CD4-positive, CD25-positive, alpha-beta regulatory T cell (primary cell): ENCODE results near the gene ATOSA. TPM values are rescaled to one million over a fixed set of nuclear protein-coding genes. Genes with fewer than 3 reads are reported as not detected.

Source experiments
- ATAC-seq, 2 donors: fragments of 150-1000 bp; cut with Tn5 transposase; one replicate each; pipeline ENCODE4 v1.10.0; 2021; ENCODE audit warnings: low read depth in 2 of 2, moderate number of reproducible peaks in 2 of 2, moderate library complexity in 1 of 2
- DNase-seq, 3 donors: peaks; one replicate each; pipeline versions ENCODE4 v3.0.0 to v3.0.0-alpha.2; 2012 to 2022; ENCODE audit warnings: mixed read lengths in 1 of 3
- H3K27ac ChIP-seq: one replicate; pipeline ENCODE4 v1.7.0; 2013; ENCODE audit warnings: mild to moderate bottlenecking, low read length; ENCODE audit not compliant: insufficient read depth, poor library complexity, severe bottlenecking
- H3K27me3 ChIP-seq: one replicate; pipeline ENCODE4 v1.7.0; 2013; ENCODE audit warnings: low read length; ENCODE audit not compliant: control insufficient read depth, insufficient read depth
- H3K36me3 ChIP-seq: one replicate; pipeline ENCODE4 v1.7.0; 2013; ENCODE audit warnings: mild to moderate bottlenecking, low read length, moderate library complexity; ENCODE audit not compliant: control insufficient read depth, insufficient read depth
- H3K4me1 ChIP-seq: 2 replicates; pipeline ENCODE4 v1.7.0; 2013; ENCODE audit warnings: mild to moderate bottlenecking, low read length; ENCODE audit not compliant: insufficient read depth, control insufficient read depth, poor library complexity, severe bottlenecking
- H3K4me3 ChIP-seq: one replicate; pipeline ENCODE4 v1.7.0; 2013; ENCODE audit warnings: low read depth, mild to moderate bottlenecking, low read length, moderate library complexity
- H3K9me3 ChIP-seq, 2 experiments: 1 replicate in 1 of 2; 2 replicates in 1 of 2; pipeline ENCODE4 v1.7.0; 2013; ENCODE audit warnings: low read length in 2 of 2, mild to moderate bottlenecking in 1 of 2, moderate library complexity in 1 of 2; ENCODE audit not compliant: control insufficient read depth in 2 of 2
- H3K27ac Mint-ChIP-seq, 3 donors: one replicate each; pipeline ENCODE4 v1.8.0; 2020 to 2022; ENCODE audit warnings: mild to moderate bottlenecking in 3 of 3, mixed read lengths in 3 of 3, moderate library complexity in 2 of 3
- H3K27me3 Mint-ChIP-seq: one replicate; pipeline ENCODE4 v1.8.0; 2022; ENCODE audit warnings: mild to moderate bottlenecking, mixed read lengths
- H3K36me3 Mint-ChIP-seq: one replicate; pipeline ENCODE4 v1.8.0; 2020; ENCODE audit warnings: mixed read lengths
- H3K4me1 Mint-ChIP-seq, 4 donors: one replicate each; pipeline ENCODE4 v1.8.0; 2020 to 2022; ENCODE audit warnings: mixed read lengths in 4 of 4, mild to moderate bottlenecking in 1 of 4
- H3K4me3 Mint-ChIP-seq, 4 donors: one replicate each; pipeline ENCODE4 v1.8.0; 2020 to 2022; ENCODE audit warnings: mild to moderate bottlenecking in 4 of 4, mixed read lengths in 4 of 4, moderate library complexity in 3 of 4
- H3K9me3 Mint-ChIP-seq, 7 donors: one replicate each; pipeline ENCODE4 v1.8.0; 2020 to 2022; ENCODE audit warnings: mixed read lengths in 7 of 7, mild to moderate bottlenecking in 3 of 7, moderate library complexity in 2 of 7
- polyA plus RNA-seq, 4 donors: library from polyadenylated mRNA; unstranded; fragments of 300-500 nt; fragmentation: Illumina TruSeq; gene quantifications; one replicate each; pipeline ENCODE4 v1.2.3, GENCODE V29; 2021
- total RNA-seq: library from RNA; stranded (reverse); gene quantifications from one replicate; pipeline ENCODE4 v1.2.3, GENCODE V29; 2022

Gene ATOSA
- total and polyA plus RNA-seq, 5 donors from 2014 or later = 13.5 to 139 (median 19.8) TPM

DNA sequence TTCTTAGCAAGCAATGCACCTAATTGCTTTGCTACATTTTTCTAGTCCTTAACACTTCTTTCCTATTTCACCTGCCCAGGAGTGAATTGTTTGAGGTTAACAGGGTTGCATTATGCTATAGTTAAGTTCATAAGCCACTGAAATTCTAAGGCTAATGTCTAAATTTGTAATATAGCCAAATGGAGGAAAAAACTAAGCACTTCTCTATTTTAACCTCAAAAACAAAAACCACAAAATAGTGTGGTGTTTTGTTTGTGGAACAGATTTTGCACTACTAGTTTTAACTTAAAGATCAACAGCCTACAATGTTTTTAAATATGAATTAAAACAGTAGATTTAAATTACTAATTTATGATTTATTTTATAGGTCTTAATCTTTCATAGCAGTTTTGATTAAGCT lies 5.5 kb downstream of the ATOSA start:
- peaks cover 51% of the 10 kb centered on the region for H3K36me3 Mint-ChIP-seq

DNA sequence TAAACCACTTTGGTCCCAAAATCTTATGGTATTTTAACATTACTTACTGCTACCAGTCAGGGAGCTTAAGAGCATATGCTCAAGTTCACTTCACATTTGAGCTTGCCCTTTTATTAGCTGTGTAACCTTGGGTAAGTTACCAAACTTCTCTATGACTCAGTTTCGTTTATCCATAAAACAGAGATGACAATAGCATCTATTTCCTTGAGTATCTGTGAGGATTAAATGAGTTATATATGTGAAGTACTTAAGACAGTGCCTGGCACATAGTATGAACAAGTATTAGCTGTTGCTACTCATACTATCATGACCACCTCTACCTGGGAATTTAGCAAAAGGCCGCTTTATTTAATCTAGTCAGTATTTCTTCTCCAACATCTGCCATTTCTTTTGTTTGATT lies 5.9 kb downstream of the ATOSA start:
- Mint-ChIP-seq H3K27ac (peak overlapping the region in 1 of 3 donors; percentile 39), H3K27me3 (no peaks in the 10 kb centered on the region), H3K4me3 (peak overlapping the region in 3 of 4 donors; percentile 3 to 57 (median 28)), H3K9me3 (no peaks in the 10 kb centered on the region), H3K36me3 (peaks cover 52% of the 10 kb centered on the region), H3K4me1 (peaks cover 33 to 79% (median 63%) of the 10 kb centered on the region in 4 donors)
- H3K36me3 ChIP-seq = peaks cover 75% of the 10 kb centered on the region
- DNase-seq = no peak
- H3K4me3 ChIP-seq = peak overlapping the region; percentile 47
- peaks cover 37% of the 10 kb centered on the region for H3K4me1 ChIP-seq
- no peaks in the 10 kb centered on the region for H3K27me3 ChIP-seq
- H3K27ac ChIP-seq = no peak overlapping the region
- ATAC-seq = no peak
- no peaks in the 10 kb centered on the region for H3K9me3 ChIP-seq

More for the DNA sequence above, 5.5 kb downstream of the ATOSA start:
- Histone ChIP-seq H3K4me3 (peak overlapping the region; percentile 47), H3K27me3 (no peaks in the 10 kb centered on the region), H3K9me3 (no peaks in the 10 kb centered on the region), H3K27ac (no peak overlapping the region), H3K36me3 (peaks cover 72% of the 10 kb centered on the region), H3K4me1 (peaks cover 37% of the 10 kb centered on the region)
- Mint-ChIP-seq H3K27me3 (no peaks in the 10 kb centered on the region), H3K4me1 (peaks cover 33 to 80% (median 63%) of the 10 kb centered on the region in 4 donors), H3K4me3 (peak overlapping the region in 3 of 4 donors; percentile 3 to 57 (median 28)), H3K27ac (no peak overlapping the region), H3K9me3 (no peaks in the 10 kb centered on the region)
- ATAC-seq = no peak
- DNase-seq = no peak

- peak overlapping the region in 1 of 4 donors; percentile 21 for H3K4me3 Mint-ChIP-seq
- H3K27me3 ChIP-seq = no peaks in the 10 kb centered on the region
- H3K4me1 ChIP-seq = peaks cover 31% of the 10 kb centered on the region
- peaks cover 54% of the 10 kb centered on the region for H3K36me3 Mint-ChIP-seq
- H3K27ac Mint-ChIP-seq = peak overlapping the region in 1 of 3 donors; percentile 39
- no peak overlapping the region for H3K4me3 ChIP-seq
- H3K27ac ChIP-seq = no peak overlapping the region
- no peaks in the 10 kb centered on the region for H3K27me3 Mint-ChIP-seq
- H3K36me3 ChIP-seq = peaks cover 81% of the 10 kb centered on the region
- no peak for ATAC-seq
- H3K4me1 Mint-ChIP-seq = peaks cover 39 to 80% (median 64%) of the 10 kb centered on the region in 4 donors
- H3K9me3 Mint-ChIP-seq = no peaks in the 10 kb centered on the region
- H3K9me3 ChIP-seq = no peaks in the 10 kb centered on the region
- DNase-seq = no peak
Measured at GRCh38 chr15:52672661-52673060, 6.5 kb downstream of the ATOSA start.

GRCh38 chr15:52670087-52670486 lies 9.1 kb downstream of the ATOSA start:
- Mint-ChIP-seq H3K36me3 (peaks cover 54% of the 10 kb centered on the region), H3K27ac (no peak overlapping the region), H3K27me3 (no peaks in the 10 kb centered on the region), H3K4me1 (peaks cover 44 to 74% (median 58%) of the 10 kb centered on the region in 4 donors), H3K4me3 (no peak overlapping the region), H3K9me3 (no peaks in the 10 kb centered on the region)
- no peaks in the 10 kb centered on the region for H3K9me3 ChIP-seq
- H3K27me3 ChIP-seq = no peaks in the 10 kb centered on the region
- DNase-seq = no peak
- H3K4me3 ChIP-seq = no peak overlapping the region
- peaks cover 93% of the 10 kb centered on the region for H3K36me3 ChIP-seq
- H3K4me1 ChIP-seq = peaks cover 15% of the 10 kb centered on the region
- no peak overlapping the region for H3K27ac ChIP-seq
- ATAC-seq = no peak

GRCh38 chr15:52668133-52668532 lies 11.1 kb downstream of the ATOSA start:
- no peaks in the 10 kb centered on the region for H3K9me3 Mint-ChIP-seq

DNA sequence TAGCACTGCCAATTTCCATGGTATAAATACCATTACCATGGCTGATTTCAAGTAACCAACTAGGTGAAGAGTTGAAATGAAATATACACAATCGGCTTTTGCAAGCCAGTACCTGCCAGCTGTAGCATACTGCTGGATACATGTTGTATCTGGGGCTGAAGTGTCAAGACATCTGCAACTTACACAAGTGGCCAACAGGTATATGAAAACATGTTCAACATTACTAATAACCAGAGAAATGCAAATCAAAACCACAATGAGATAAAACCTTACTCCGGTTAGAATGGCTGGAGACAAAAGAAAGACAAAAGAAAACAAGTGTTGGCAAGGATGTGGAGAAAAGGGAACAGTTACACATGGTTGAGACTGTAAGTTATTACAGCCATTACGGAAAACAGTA lies 11.6 kb downstream of the ATOSA start:
- peaks cover 91% of the 10 kb centered on the region for H3K36me3 ChIP-seq
- no peak for ATAC-seq
- H3K9me3 ChIP-seq = no peaks in the 10 kb centered on the region
- DNase-seq = no peak
- no peaks in the 10 kb centered on the region for H3K4me1 ChIP-seq
- H3K27me3 Mint-ChIP-seq = no peaks in the 10 kb centered on the region
- peaks cover 64% of the 10 kb centered on the region for H3K36me3 Mint-ChIP-seq
- H3K4me1 Mint-ChIP-seq = peaks cover 33 to 75% (median 57%) of the 10 kb centered on the region in 4 donors
- H3K27me3 ChIP-seq = no peaks in the 10 kb centered on the region
- H3K27ac Mint-ChIP-seq = no peak overlapping the region
- no peak overlapping the region for H3K27ac ChIP-seq
- H3K4me3 ChIP-seq = no peak overlapping the region
- H3K4me3 Mint-ChIP-seq = peak overlapping the region in 2 of 4 donors; percentile 7 to 34
- no peaks in the 10 kb centered on the region for H3K9me3 Mint-ChIP-seq

More at GRCh38 chr15:52668133-52668532, 11.1 kb downstream of the ATOSA start:
- DNase-seq (no peak), ATAC-seq (no peak)
- Mint-ChIP-seq H3K27me3 (no peaks in the 10 kb centered on the region), H3K36me3 (peaks cover 65% of the 10 kb centered on the region), H3K4me1 (peaks cover 38 to 75% (median 59%) of the 10 kb centered on the region in 4 donors), H3K27ac (no peak overlapping the region), H3K4me3 (peak overlapping the region in 1 of 4 donors; percentile 7)
- Histone ChIP-seq H3K4me3 (no peak overlapping the region), H3K27ac (no peak overlapping the region), H3K9me3 (no peaks in the 10 kb centered on the region), H3K36me3 (peaks cover 94% of the 10 kb centered on the region), H3K27me3 (no peaks in the 10 kb centered on the region), H3K4me1 (no peaks in the 10 kb centered on the region)

- Histone ChIP-seq H3K4me3 (no peak overlapping the region), H3K27ac (no peak overlapping the region), H3K27me3 (no peaks in the 10 kb centered on the region), H3K9me3 (no peaks in the 10 kb centered on the region), H3K4me1 (peaks cover 28% of the 10 kb centered on the region), H3K36me3 (peaks cover 76% of the 10 kb centered on the region)
- Mint-ChIP-seq H3K36me3 (peaks cover 61% of the 10 kb centered on the region), H3K4me3 (no peak overlapping the region), H3K27ac (peak overlapping the region in 2 of 3 donors; percentile 10 to 52), H3K27me3 (no peaks in the 10 kb centered on the region), H3K4me1 (peaks cover 31 to 78% (median 56%) of the 10 kb centered on the region in 4 donors), H3K9me3 (no peaks in the 10 kb centered on the region)
- no peak for ATAC-seq
- DNase-seq = no peak
Measured at GRCh38 chr15:52663536-52664294, 15.5 kb downstream of the ATOSA start.

DNA sequence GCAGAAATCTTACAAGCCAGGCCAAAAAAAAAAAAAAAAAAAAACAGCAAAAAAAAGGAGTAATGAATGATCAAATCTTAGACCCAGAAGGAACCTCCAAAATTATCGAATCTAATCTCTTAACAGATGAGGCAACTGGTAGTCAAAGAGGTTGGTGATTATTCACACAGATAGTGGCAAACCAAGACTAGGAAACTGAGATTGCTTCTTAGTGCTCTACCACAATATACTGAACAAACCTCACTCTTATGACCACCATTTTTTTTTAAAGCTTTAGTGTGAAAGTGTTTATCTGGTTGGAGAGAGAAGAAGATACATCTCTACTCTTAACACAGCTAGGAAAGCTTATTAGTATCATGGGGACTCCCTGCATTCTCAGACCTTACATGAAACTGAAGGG lies 17.3 kb downstream of the ATOSA start:
- Mint-ChIP-seq H3K4me1 (peaks cover 22 to 72% (median 56%) of the 10 kb centered on the region in 4 donors), H3K36me3 (peaks cover 57% of the 10 kb centered on the region), H3K27ac (peak overlapping the region in 1 of 3 donors; percentile 89), H3K27me3 (no peaks in the 10 kb centered on the region), H3K9me3 (no peaks in the 10 kb centered on the region), H3K4me3 (no peak overlapping the region)
- H3K4me1 ChIP-seq = peaks cover 28% of the 10 kb centered on the region
- H3K27ac ChIP-seq = no peak overlapping the region
- H3K36me3 ChIP-seq = peaks cover 70% of the 10 kb centered on the region
- no peak overlapping the region for H3K4me3 ChIP-seq
- H3K9me3 ChIP-seq = no peaks in the 10 kb centered on the region
- H3K27me3 ChIP-seq = no peaks in the 10 kb centered on the region
- DNase-seq (no peak), ATAC-seq (no peak)
